ENCODE data around the gene NRCAM.

The NRCAM gene

GRCh38 chr7:108134486-108134885, 321.8 kb downstream of the NRCAM start:
- no peak for DNase-seq (ENCODE audit: low read depth, low spot score)
- in situ Hi-C loops (cut with HindIII; ENCODE audit: low sequenced_read_pairs) = no loop called here

GRCh38 chr7:108132551-108133265, 323.5 kb downstream of the NRCAM start:
- DNase-seq (ENCODE audit: low read depth, low spot score) = peak; percentile 18

More at GRCh38 chr7:108134486-108134885, 321.8 kb downstream of the NRCAM start:
- no peak overlapping the region for H3K4me3 ChIP-seq (ENCODE audit: low read depth, low read length)
- no peak for TF ChIP-seq CTCF (IDR thresholded peaks at IDR 0.05; ENCODE audit: low read depth, low read length)

GRCh38 chr7:108130261-108130660, 326.0 kb downstream of the NRCAM start, which contains the start of gene LAMB4:
Gene LAMB4, minus strand, starts transcription at chr7:108130361. Its CDS starts 7,197 bp downstream, at chr7:108123164.
- H3K4me3 ChIP-seq (ENCODE audit: low read depth, low read length) = no peak within 1 kb of the TSS
- DNase-seq (ENCODE audit: low read depth, low spot score) = no peak
- no peak for TF ChIP-seq CTCF (IDR thresholded peaks at IDR 0.05; ENCODE audit: low read depth, low read length)
- in situ Hi-C loops (cut with HindIII; ENCODE audit: low sequenced_read_pairs) = no loop called here

More at GRCh38 chr7:108132551-108133265, 323.5 kb downstream of the NRCAM start:
- TF ChIP-seq CTCF (IDR thresholded peaks at IDR 0.05; ENCODE audit: low read depth, low read length) = no peak
- in situ Hi-C loops (cut with HindIII; ENCODE audit: low sequenced_read_pairs) = no loop called here
- H3K4me3 ChIP-seq (ENCODE audit: low read depth, low read length) = no peak overlapping the region

GRCh38 chr7:108129018-108129965, 326.9 kb downstream of the NRCAM start:
- no peak overlapping the region for H3K4me3 ChIP-seq (ENCODE audit: low read depth, low read length)
- TF ChIP-seq CTCF (IDR thresholded peaks at IDR 0.05; ENCODE audit: low read depth, low read length) = no peak
- in situ Hi-C loops (cut with HindIII; ENCODE audit: low sequenced_read_pairs) = no loop called here
- DNase-seq (ENCODE audit: low read depth, low spot score) = no peak

GRCh38 chr7:108128514-108128913, 327.7 kb downstream of the NRCAM start:
- DNase-seq (ENCODE audit: low read depth, low spot score) = no peak
- TF ChIP-seq CTCF (IDR thresholded peaks at IDR 0.05; ENCODE audit: low read depth, low read length) = no peak
- in situ Hi-C loops (cut with HindIII; ENCODE audit: low sequenced_read_pairs) = no loop called here
- no peak overlapping the region for H3K4me3 ChIP-seq (ENCODE audit: low read depth, low read length)

- no peak for DNase-seq (ENCODE audit: low read depth, low spot score)
- in situ Hi-C loops (cut with HindIII; ENCODE audit: low sequenced_read_pairs) = no loop called here
- TF ChIP-seq CTCF (IDR thresholded peaks at IDR 0.05; ENCODE audit: low read depth, low read length) = no peak
Measured at GRCh38 chr7:108127461-108127860, 328.8 kb downstream of the NRCAM start.

More at GRCh38 chr7:108127461-108127860, 328.8 kb downstream of the NRCAM start:
- no peak overlapping the region for H3K4me3 ChIP-seq (ENCODE audit: low read depth, low read length)
